Mesothelial cell of epicardium (in vitro differentiated cells): ENCODE data around the gene UBE2N. TPM values are rescaled to one million over a fixed set of nuclear protein-coding genes. Genes with fewer than 3 reads are reported as not detected.
"Not testable (repeated sequence)": the region's sequence is repeated elsewhere in the genome, so short reads cannot be mapped to it uniquely, and the experiment has no call there.

Experiments used
- DNase-seq, 2 experiments: peaks; one replicate each; pipeline ENCODE4 v3.0.0; 2021; ENCODE audit warnings: low spot score in 2 of 2; ENCODE audit not compliant: unreplicated experiment in 2 of 2
- H3K27ac Mint-ChIP-seq: 2 replicates; pipeline ENCODE4 v1.8.0; 2021; ENCODE audit warnings: mixed read lengths
- H3K27me3 Mint-ChIP-seq: 2 replicates; pipeline ENCODE4 v1.8.0; 2021; ENCODE audit warnings: low read depth, mixed read lengths
- H3K36me3 Mint-ChIP-seq: 2 replicates; pipeline ENCODE4 v1.8.0; 2021; ENCODE audit warnings: mixed read lengths
- H3K4me1 Mint-ChIP-seq: 2 replicates; pipeline ENCODE4 v1.8.0; 2021; ENCODE audit warnings: mixed read lengths
- H3K4me3 Mint-ChIP-seq: 2 replicates; pipeline ENCODE4 v1.8.0; 2021; ENCODE audit warnings: mild to moderate bottlenecking, moderate library complexity, mixed read lengths
- H3K9me3 Mint-ChIP-seq: 2 replicates; pipeline ENCODE4 v1.8.0; 2021; ENCODE audit warnings: mixed read lengths
- CTCF ChIP-seq: fragments of 200-600 bp; sonication (generic); IDR thresholded peaks from one replicate; pipeline ENCODE4 v1.5.0; 2021; ENCODE audit warnings: antibody characterized with exemption; ENCODE audit not compliant: unreplicated experiment
- total RNA-seq: library from RNA; stranded (reverse); gene quantifications from 3 replicates; pipeline ENCODE4 v1.2.1, GENCODE V29; 2021

UBE2N gene
- total RNA-seq, 1 donor from 2014 or later: 90.6 TPM

DNA sequence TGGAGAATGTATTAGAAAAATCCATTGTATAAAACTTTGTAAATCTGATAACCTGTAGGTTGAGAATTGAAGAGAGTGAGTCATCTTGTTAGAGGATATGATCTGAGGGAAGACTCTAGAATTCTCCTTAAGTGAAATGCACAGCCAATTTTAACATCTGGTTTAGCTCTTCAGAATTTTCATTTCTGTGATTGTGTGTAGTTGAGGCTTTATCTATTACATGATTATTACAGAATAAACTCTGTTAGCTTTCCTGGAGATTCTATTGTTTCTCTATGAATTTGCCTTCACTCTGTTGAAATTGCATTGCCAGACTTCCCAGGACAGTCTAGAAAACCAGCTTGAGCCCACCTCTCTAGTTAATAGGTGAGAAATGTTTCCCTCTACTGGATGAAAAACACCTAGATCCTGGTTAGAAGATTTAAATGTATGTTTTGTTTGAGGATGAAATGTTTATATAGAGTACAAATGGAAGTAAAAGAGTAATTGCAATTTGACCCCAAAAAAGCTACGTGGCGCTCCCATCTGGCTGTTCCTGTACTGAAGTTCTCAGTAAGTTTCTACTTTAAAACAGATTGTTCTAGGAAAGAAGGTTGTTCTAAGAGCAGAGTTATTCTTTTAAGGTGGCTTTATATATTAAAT is 61.1 kb downstream of the UBE2N start:
- DNase-seq: no peak
- no peaks in the 10 kb centered on the region for H3K9me3 Mint-ChIP-seq
- peak overlapping the region; percentile 100 for H3K4me3 Mint-ChIP-seq
- peak; percentile 26 for TF ChIP-seq CTCF
- H3K27me3 Mint-ChIP-seq: no peaks in the 10 kb centered on the region
- peaks cover 2% of the 10 kb centered on the region for H3K36me3 Mint-ChIP-seq
- H3K27ac Mint-ChIP-seq: peak overlapping the region; percentile 99
- H3K4me1 Mint-ChIP-seq: peaks cover 39% of the 10 kb centered on the region

DNA sequence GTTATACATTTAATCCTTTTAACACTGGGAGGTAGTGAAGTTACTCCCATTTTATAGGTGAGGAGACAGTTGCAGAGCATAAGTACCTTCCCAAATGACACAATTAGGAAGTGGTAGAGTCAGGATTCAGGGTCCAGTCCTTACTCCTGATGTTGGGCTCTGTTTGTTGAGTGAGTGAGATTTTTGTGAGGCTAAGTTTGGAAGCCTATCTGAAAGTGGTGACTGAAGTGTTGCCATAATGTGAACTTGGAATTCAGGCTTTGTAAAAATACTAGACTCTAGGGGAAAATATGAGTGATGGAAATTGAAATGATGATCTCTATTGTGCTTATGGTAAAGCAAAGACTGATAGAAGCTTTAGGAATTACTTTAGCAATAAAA is 61.8 kb downstream of the UBE2N start:
- Mint-ChIP-seq H3K36me3 (peaks cover under 1% of the 10 kb centered on the region), H3K4me3 (peak overlapping the region; percentile 100), H3K9me3 (no peaks in the 10 kb centered on the region), H3K27ac (peak overlapping the region; percentile 99), H3K27me3 (no peaks in the 10 kb centered on the region), H3K4me1 (peaks cover 43% of the 10 kb centered on the region)
- no peak for DNase-seq
- no peak for TF ChIP-seq CTCF

GRCh38 chr12:93379326-93379980 is 62.3 kb downstream of the UBE2N start:
- Mint-ChIP-seq H3K27ac (peak overlapping the region; percentile 99), H3K4me3 (peak overlapping the region; percentile 100), H3K4me1 (peaks cover 47% of the 10 kb centered on the region), H3K27me3 (no peaks in the 10 kb centered on the region), H3K36me3 (no peaks in the 10 kb centered on the region), H3K9me3 (no peaks in the 10 kb centered on the region)
- no peak for TF ChIP-seq CTCF
- DNase-seq: no peak

DNA sequence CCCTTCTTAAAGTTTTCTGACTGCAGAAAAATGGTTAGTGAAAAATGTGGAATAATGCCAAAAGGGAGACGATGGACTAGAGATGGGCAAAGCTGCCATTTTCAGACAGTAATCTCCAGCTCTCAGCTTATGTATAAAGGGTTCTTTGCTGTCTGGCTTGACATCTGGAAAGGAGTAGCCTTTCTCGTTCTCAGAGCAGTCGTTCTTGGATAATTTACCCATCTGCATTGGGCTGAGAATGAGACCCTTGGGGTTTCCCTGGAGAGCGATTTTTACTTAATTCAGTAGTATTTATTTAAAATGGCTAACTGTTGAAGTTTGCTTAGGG is 62.8 kb downstream of the UBE2N start:
- H3K9me3 Mint-ChIP-seq: no peaks in the 10 kb centered on the region
- peaks cover 52% of the 10 kb centered on the region for H3K4me1 Mint-ChIP-seq
- peak overlapping the region; percentile 99 for H3K27ac Mint-ChIP-seq
- DNase-seq: no peak
- H3K27me3 Mint-ChIP-seq: no peaks in the 10 kb centered on the region
- TF ChIP-seq CTCF: no peak
- H3K36me3 Mint-ChIP-seq: no peaks in the 10 kb centered on the region
- peak overlapping the region; percentile 100 for H3K4me3 Mint-ChIP-seq

GRCh38 chr12:93378196-93378997 is 63.4 kb downstream of the UBE2N start:
- H3K4me3 Mint-ChIP-seq: peak overlapping the region; percentile 100
- H3K36me3 Mint-ChIP-seq, H3K27me3 Mint-ChIP-seq, H3K9me3 Mint-ChIP-seq: not testable (repeated sequence)
- H3K27ac Mint-ChIP-seq: peak overlapping the region; percentile 99
- peak in 1 of 2 experiments; percentile 58 for DNase-seq
- H3K4me1 Mint-ChIP-seq: peaks cover 56% of the 10 kb centered on the region
